Colonic mucosa (tissue), 4 donors: ENCODE data around the gene PURA. TPM values are rescaled to one million over a fixed set of nuclear protein-coding genes. Genes with fewer than 3 reads are reported as not detected.

ENCODE experiments used
- DNase-seq: peaks from one replicate; pipeline ENCODE4 v3.0.0-alpha.2; 2020
- H3K27ac ChIP-seq: fragments of 200-600 bp; one replicate; pipeline ENCODE4 v1.8.0; 2021
- H3K27me3 ChIP-seq: fragments of 200-600 bp; one replicate; pipeline ENCODE4 v1.8.0; 2021
- H3K36me3 ChIP-seq: fragments of 200-600 bp; one replicate; pipeline ENCODE4 v1.8.0; 2021
- H3K4me1 ChIP-seq: fragments of 200-600 bp; one replicate; pipeline ENCODE4 v1.8.0; 2021; ENCODE audit warnings: mild to moderate bottlenecking
- H3K4me3 ChIP-seq: fragments of 200-600 bp; one replicate; pipeline ENCODE4 v1.8.0; 2021
- H3K9ac ChIP-seq, 2 donors: one replicate each; pipeline ENCODE4 v1.7.0; 2013; ENCODE audit warnings: control low read depth in 2 of 2, low read depth in 2 of 2, low read length in 2 of 2
- H3K9me3 ChIP-seq: fragments of 200-600 bp; one replicate; pipeline ENCODE4 v1.8.0; 2021
- intact Hi-C: fragments of 100-400 bp; cut with DNase I; formaldehyde crosslinking; loops from one replicate; pipeline ENCODE4 v1.14.1; 2022
- total RNA-seq, 2 donors: library from RNA; stranded (reverse); fragmentation: NEBNext Ultra II Directional in 1 of 2; extraction: Animal tissue kit (Norgen Biotek cat#: 25700) in 1 of 2; gene quantifications; one replicate each; pipeline ENCODE4 v1.2.1, GENCODE V29; 2021
- TF ChIP-seq, protein P1 (sequence below): fragments of 200-600 bp; IDR thresholded peaks from one replicate; pipeline ENCODE4 v1.8.0; 2022; ENCODE audit warnings: antibody characterized with exemption, mild to moderate bottlenecking
- donor health status: healthy.
- donor health status: DM: no; HTN: no; CAD: no.
- donor health status: DM: no; HTN: no; CAD: no.

Gene PURA
- total RNA-seq, 2 donors from 2014 or later: 20.5 to 21.6 TPM

GRCh38 chr5:140162781-140163180 lies 48.9 kb downstream of the PURA start:
- Histone ChIP-seq H3K4me3 (no peak overlapping the region), H3K27me3 (no peaks in the 10 kb centered on the region), H3K36me3 (no peaks in the 10 kb centered on the region), H3K9me3 (no peaks in the 10 kb centered on the region), H3K4me1 (no peaks in the 10 kb centered on the region), H3K9ac (no peak overlapping the region), H3K27ac (no peak overlapping the region)
- no peak for DNase-seq
- intact Hi-C loops: no loop called here
- TF ChIP-seq, protein P1, sequence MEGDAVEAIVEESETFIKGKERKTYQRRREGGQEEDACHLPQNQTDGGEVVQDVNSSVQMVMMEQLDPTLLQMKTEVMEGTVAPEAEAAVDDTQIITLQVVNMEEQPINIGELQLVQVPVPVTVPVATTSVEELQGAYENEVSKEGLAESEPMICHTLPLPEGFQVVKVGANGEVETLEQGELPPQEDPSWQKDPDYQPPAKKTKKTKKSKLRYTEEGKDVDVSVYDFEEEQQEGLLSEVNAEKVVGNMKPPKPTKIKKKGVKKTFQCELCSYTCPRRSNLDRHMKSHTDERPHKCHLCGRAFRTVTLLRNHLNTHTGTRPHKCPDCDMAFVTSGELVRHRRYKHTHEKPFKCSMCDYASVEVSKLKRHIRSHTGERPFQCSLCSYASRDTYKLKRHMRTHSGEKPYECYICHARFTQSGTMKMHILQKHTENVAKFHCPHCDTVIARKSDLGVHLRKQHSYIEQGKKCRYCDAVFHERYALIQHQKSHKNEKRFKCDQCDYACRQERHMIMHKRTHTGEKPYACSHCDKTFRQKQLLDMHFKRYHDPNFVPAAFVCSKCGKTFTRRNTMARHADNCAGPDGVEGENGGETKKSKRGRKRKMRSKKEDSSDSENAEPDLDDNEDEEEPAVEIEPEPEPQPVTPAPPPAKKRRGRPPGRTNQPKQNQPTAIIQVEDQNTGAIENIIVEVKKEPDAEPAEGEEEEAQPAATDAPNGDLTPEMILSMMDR: no peak

DNA sequence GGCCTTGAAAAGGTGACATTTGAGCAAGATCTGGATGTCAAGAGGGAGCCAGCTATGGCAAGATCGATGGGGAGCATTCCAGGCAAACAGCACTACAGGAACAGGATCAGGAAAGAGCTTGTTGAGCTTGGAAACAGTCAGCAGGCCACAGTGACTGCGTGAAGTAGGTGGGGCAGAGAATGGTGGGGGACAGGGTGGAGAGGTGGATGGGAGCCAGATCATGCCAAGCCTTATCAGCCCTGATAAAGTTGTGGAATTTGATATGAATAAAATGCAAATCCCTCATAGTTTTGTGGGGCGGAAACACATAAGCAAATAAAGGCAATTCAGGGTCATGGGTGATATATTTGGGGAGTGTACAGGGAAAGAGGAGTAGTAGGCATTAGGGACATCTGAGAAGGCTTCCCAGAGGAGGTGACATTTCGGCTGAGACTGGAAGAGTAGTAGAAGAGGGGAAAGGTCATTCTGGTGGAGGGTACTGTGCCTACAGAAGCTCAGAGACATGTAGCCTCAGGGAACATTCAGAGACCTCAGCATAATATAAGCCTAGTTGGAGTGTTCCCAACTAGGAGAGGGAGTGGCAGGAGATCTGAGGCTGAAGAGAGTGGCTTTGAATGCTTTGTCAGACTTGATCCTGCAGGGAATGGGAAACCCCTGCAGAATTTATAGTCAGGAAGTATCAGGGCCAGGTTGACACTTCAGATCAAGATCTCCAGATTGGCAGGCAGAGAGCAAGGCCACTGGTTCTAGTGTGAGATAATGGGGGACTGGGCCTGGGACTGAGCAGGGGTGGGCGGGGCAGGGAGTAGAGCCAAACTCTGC lies 51.4 kb downstream of the PURA start:
- no peaks in the 10 kb centered on the region for H3K36me3 ChIP-seq
- no peak overlapping the region for H3K4me3 ChIP-seq
- intact Hi-C loops: no loop called here
- no peaks in the 10 kb centered on the region for H3K4me1 ChIP-seq
- no peaks in the 10 kb centered on the region for H3K27me3 ChIP-seq
- no peaks in the 10 kb centered on the region for H3K9me3 ChIP-seq
- H3K27ac ChIP-seq: peak overlapping the region; percentile 58
- TF ChIP-seq, protein P1: no peak
- peak overlapping the region in 1 of 2 donors; percentile 65 for H3K9ac ChIP-seq
- peak; percentile 82 for DNase-seq

DNA sequence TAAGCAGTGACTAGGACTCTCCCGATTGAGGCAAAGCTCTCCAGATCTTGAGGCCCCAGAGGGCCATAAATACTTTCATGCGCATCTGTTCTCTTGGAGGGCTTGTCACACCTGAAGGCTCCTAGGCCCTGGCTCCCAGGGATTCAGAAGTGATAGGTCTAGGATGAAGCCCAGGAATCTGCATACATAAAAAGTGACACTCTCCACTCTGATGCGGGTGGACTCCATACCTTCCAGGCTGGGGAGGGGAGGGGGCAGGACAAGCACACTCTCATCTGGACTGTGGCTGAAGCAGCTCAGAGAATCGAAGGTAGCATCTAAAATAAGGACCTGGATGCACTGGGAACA lies 52.0 kb downstream of the PURA start:
- TF ChIP-seq, protein P1: no peak
- Histone ChIP-seq H3K27me3 (no peaks in the 10 kb centered on the region), H3K4me3 (no peak overlapping the region), H3K4me1 (no peaks in the 10 kb centered on the region), H3K36me3 (no peaks in the 10 kb centered on the region), H3K9ac (peak overlapping the region in 1 of 2 donors; percentile 65), H3K9me3 (no peaks in the 10 kb centered on the region), H3K27ac (peak overlapping the region; percentile 58)
- no peak for DNase-seq
- intact Hi-C loops: no loop called here

DNA sequence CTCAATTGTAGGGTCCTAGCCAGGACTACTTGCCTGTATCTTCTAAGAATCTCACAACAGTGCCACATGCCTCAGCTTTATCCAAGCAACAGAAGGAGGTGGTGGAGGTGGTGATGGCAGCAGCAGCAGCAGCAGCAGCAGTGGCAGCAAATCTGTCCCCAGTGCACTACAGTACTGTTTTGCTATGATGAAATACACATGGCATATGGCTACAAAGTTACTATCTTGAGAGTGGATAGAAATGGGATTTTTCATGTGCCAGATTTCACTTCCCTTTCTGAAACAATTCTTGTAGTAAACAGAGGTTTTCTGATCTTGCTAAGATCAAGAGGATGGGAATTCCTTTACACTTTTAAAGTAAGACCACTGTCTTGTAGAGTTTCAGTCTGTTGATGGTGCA lies 53.0 kb downstream of the PURA start:
- intact Hi-C loops: no loop called here
- no peaks in the 10 kb centered on the region for H3K4me1 ChIP-seq
- DNase-seq: no peak
- no peaks in the 10 kb centered on the region for H3K36me3 ChIP-seq
- no peaks in the 10 kb centered on the region for H3K9me3 ChIP-seq
- TF ChIP-seq, protein P1: no peak
- H3K27me3 ChIP-seq: no peaks in the 10 kb centered on the region
- no peak overlapping the region for H3K9ac ChIP-seq
- H3K4me3 ChIP-seq: no peak overlapping the region
- H3K27ac ChIP-seq: no peak overlapping the region

DNA sequence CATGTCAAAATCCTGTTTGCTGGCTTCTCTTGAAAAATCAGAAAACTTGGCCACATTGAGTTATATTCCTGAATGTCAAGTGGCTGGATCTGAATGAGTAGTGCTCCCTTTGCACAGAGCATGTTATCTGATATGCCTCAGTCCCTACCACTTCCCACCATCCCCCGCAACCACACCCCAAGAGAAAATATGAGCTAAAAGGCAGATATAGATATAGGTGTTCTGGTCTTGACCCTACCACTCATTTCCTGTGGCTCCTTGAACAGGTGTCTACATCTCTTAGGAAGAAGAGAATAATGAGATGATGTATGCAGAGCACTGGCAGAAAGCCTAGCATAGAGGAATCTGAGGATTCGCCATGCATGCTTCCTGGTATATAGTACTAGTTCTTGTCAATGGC lies 54.5 kb downstream of the PURA start:
- Histone ChIP-seq H3K36me3 (no peaks in the 10 kb centered on the region), H3K4me1 (no peaks in the 10 kb centered on the region), H3K9ac (no peak overlapping the region), H3K9me3 (no peaks in the 10 kb centered on the region), H3K27me3 (no peaks in the 10 kb centered on the region), H3K4me3 (no peak overlapping the region), H3K27ac (no peak overlapping the region)
- intact Hi-C loops: no loop called here
- DNase-seq: no peak
- TF ChIP-seq, protein P1: no peak
